HepG2 (cell line): ENCODE results near the gene MYO1E. TPM values are rescaled to one million over a fixed set of nuclear protein-coding genes. Genes with fewer than 3 reads are reported as not detected.

Experiments
- ETV6 ChIP-seq: sonication (generic); formaldehyde crosslinking; conservative IDR thresholded peaks from 2 replicates; pipeline ENCODE4 v1.4.0; 2020; ENCODE audit warnings: missing genetic modification reagents
- NCOA1 ChIP-seq: sonication (generic); formaldehyde crosslinking; IDR thresholded peaks from 2 replicates; pipeline ENCODE4 v1.9.0; 2021; ENCODE audit warnings: missing genetic modification reagents
- PAX8 ChIP-seq: sonication (generic); formaldehyde crosslinking; IDR thresholded peaks from 2 replicates; pipeline ENCODE4 v1.8.0; 2022; ENCODE audit warnings: mild to moderate bottlenecking, missing genetic modification reagents, borderline replicate concordance
- SMARCC2 ChIP-seq: fragments of 450-650 bp; IDR thresholded peaks from 2 replicates; pipeline ENCODE4 v1.6.1; 2017; ENCODE audit warnings: antibody characterized with exemption, mild to moderate bottlenecking
- SMYD3 ChIP-seq: sonication (generic); formaldehyde crosslinking; IDR thresholded peaks from 2 replicates; pipeline ENCODE4 v1.8.1; 2023; ENCODE audit warnings: mild to moderate bottlenecking, missing genetic modification reagents
- SRSF1 ChIP-seq: fragments of 200-400 bp; formaldehyde crosslinking; optimal IDR thresholded peaks from 2 replicates; pipeline ENCODE3; 2017; ENCODE audit warnings: mild to moderate bottlenecking, low read depth, low read length, moderate library complexity
- STAG1 ChIP-seq: sonication (generic); formaldehyde crosslinking; IDR thresholded peaks from 2 replicates; pipeline ENCODE4 v1.4.0; 2020; ENCODE audit warnings: missing genetic modification reagents
- TCF7 ChIP-seq: sonication (generic); IDR thresholded peaks from 2 replicates; pipeline ENCODE4 v1.6.1; 2016; ENCODE audit warnings: antibody characterized with exemption, low read depth
- TGIF2 ChIP-seq: IDR thresholded peaks from 2 replicates; pipeline ENCODE4 v1.6.1; 2016; ENCODE audit warnings: control low read depth, missing compliant biosample characterization
- U2AF1 ChIP-seq: fragments of 200-400 bp; formaldehyde crosslinking; optimal IDR thresholded peaks from 2 replicates; pipeline ENCODE3; 2017; ENCODE audit warnings: mild to moderate bottlenecking, low read depth, low read length
- YEATS2 ChIP-seq: sonication (generic); formaldehyde crosslinking; IDR thresholded peaks from 2 replicates; pipeline ENCODE4 v1.4.0; 2020; ENCODE audit warnings: missing genetic modification reagents, borderline replicate concordance
- ZFP36 ChIP-seq: fragments of 150-350 bp; IDR thresholded peaks from 2 replicates; pipeline ENCODE4 v1.6.1; 2018; ENCODE audit warnings: borderline replicate concordance, low read length, low read depth; ENCODE audit not compliant: partially characterized antibody
- ZNF557 ChIP-seq: sonication (generic); formaldehyde crosslinking; IDR thresholded peaks from 2 replicates; pipeline ENCODE4 v1.4.0; 2020; ENCODE audit warnings: missing genetic modification reagents
- ZNF772 ChIP-seq: sonication (generic); formaldehyde crosslinking; IDR thresholded peaks from 2 replicates; pipeline ENCODE4 v1.5.0; 2020; ENCODE audit warnings: mild to moderate bottlenecking, missing genetic modification reagents
- polyA plus RNA-seq, 8 experiments: library from polyadenylated mRNA; depleted of rRNA in 3 of 8; stranded (reverse) in 7 of 8; unstranded in 1 of 8; fragments of >200 nt; fragmentation: Illumina TruSeq in 4 of 8; extraction: Trizol in 4 of 8; gene quantifications; 2 replicates each; pipeline versions ENCODE4 v1.2.1 to v1.2.3, GENCODE V29; 2011 to 2016; ENCODE audit warnings: low read depth in 4 of 8, missing spikeins in 1 of 8, mixed read lengths in 1 of 8; ENCODE audit not compliant: insufficient read depth in 1 of 8
- total RNA-seq, 5 experiments: library from RNA; depleted of rRNA; stranded (reverse); fragments of >200 nt; fragmentation: Illumina TruSeq; extraction: Trizol; gene quantifications; 2 replicates each; pipeline ENCODE4 v1.2.3, GENCODE V29; 2016; ENCODE audit warnings: low read depth in 1 of 5
- TF ChIP-seq, protein P1 (sequence below): sonication (generic); formaldehyde crosslinking; IDR thresholded peaks from 2 replicates; pipeline ENCODE4 v1.4.0; 2020; ENCODE audit warnings: missing genetic modification reagents, mild to moderate bottlenecking, borderline replicate concordance
- TF ChIP-seq, protein P2 (sequence below): sonication (generic); formaldehyde crosslinking; IDR thresholded peaks from 2 replicates; pipeline ENCODE4 v1.4.0; 2020; ENCODE audit warnings: missing genetic modification reagents
- TF ChIP-seq, protein P3 (sequence below): sonication (generic); formaldehyde crosslinking; conservative IDR thresholded peaks from 2 replicates; pipeline ENCODE4 v1.4.0; 2020; ENCODE audit warnings: missing genetic modification reagents
- TF ChIP-seq, protein P4 (sequence below): sonication (generic); formaldehyde crosslinking; IDR thresholded peaks from 2 replicates; pipeline ENCODE4 v1.4.0; 2020; ENCODE audit warnings: low read depth, mild to moderate bottlenecking, missing genetic modification reagents
- TF ChIP-seq, protein P5 (sequence below): IDR thresholded peaks from 2 replicates; pipeline ENCODE4 v1.6.1; 2016; ENCODE audit warnings: missing biosample characterization, missing genetic modification reagents, low read depth
- TF ChIP-seq, protein P6 (sequence below): fragments of 450-650 bp; IDR thresholded peaks from 2 replicates; pipeline ENCODE4 v1.6.1; 2016

The MYO1E gene
- total and polyA plus RNA-seq, 2 of the 13 experiments (the other 11 are each of a cell fraction or from before 2014, with no cell fraction given): 15.7 to 25.1 TPM

DNA sequence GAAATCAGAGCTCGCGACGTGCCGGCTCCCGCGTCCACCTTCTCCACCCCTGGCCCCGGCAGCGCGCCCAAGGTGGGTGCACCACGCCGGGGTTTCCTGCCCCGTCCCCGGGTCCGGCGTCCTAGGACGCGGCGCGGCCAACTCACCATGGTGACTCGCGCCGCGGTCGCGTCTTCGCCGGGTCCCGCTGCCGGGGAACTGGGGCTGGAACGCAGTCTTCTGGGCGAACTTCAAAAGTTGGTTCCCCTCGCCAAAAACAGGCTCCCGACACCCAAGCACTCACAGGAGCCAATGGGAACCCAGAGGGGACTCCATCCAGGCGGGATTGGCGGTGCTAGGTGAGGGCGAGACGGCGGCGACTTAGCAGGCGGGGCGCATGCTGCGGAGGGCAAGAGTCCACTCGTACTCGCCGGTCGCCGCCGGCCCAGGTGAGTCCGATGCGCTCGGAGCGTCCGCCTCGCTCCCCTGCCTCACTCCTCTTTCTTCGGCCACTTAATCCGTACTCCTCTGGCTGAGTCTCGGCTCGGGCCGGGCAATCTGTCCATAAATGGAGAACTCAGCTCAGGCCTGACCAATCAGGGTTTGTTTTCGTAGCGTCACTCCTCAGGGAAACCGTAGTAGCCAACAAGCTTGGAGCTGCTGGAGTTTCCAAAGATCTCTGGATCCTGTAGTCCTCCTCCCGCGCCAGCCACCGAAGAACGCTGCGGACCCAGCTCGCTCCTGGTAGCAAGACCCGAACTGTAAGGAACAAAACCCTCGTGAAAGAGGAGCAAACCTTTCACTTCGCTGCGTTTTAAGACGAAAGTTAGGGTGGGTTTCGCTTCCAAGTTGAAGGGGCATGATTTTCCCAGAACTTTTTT, at the start of gene MYO1E (continued):
- TF ChIP-seq YEATS2 (CRISPR knock-in tag): peak; percentile 25; the same call in 1 of the 2 replicates
- TF ChIP-seq ZNF557 (CRISPR knock-in tag): no peak
- TF ChIP-seq, protein P1, sequence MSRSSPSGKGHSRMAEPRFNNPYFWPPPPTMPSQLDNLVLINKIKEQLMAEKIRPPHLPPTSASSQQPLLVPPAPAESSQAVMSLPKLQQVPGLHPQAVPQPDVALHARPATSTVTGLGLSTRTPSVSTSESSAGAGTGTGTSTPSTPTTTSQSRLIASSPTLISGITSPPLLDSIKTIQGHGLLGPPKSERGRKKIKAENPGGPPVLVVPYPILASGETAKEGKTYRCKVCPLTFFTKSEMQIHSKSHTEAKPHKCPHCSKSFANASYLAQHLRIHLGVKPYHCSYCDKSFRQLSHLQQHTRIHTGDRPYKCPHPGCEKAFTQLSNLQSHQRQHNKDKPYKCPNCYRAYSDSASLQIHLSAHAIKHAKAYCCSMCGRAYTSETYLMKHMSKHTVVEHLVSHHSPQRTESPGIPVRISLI (CRISPR knock-in tag): no peak
- TF ChIP-seq, protein P2, sequence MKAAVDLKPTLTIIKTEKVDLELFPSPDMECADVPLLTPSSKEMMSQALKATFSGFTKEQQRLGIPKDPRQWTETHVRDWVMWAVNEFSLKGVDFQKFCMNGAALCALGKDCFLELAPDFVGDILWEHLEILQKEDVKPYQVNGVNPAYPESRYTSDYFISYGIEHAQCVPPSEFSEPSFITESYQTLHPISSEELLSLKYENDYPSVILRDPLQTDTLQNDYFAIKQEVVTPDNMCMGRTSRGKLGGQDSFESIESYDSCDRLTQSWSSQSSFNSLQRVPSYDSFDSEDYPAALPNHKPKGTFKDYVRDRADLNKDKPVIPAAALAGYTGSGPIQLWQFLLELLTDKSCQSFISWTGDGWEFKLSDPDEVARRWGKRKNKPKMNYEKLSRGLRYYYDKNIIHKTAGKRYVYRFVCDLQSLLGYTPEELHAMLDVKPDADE: no peak
- no peak for TF ChIP-seq NCOA1 (CRISPR knock-in tag)
- TF ChIP-seq, protein P3, sequence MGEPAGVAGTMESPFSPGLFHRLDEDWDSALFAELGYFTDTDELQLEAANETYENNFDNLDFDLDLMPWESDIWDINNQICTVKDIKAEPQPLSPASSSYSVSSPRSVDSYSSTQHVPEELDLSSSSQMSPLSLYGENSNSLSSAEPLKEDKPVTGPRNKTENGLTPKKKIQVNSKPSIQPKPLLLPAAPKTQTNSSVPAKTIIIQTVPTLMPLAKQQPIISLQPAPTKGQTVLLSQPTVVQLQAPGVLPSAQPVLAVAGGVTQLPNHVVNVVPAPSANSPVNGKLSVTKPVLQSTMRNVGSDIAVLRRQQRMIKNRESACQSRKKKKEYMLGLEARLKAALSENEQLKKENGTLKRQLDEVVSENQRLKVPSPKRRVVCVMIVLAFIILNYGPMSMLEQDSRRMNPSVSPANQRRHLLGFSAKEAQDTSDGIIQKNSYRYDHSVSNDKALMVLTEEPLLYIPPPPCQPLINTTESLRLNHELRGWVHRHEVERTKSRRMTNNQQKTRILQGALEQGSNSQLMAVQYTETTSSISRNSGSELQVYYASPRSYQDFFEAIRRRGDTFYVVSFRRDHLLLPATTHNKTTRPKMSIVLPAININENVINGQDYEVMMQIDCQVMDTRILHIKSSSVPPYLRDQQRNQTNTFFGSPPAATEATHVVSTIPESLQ: no peak
- peak; percentile 36 for TF ChIP-seq SRSF1
- no peak for TF ChIP-seq PAX8 (CRISPR knock-in tag)
- 0 out of 2 replicates have a peak, but pooled peaks have one; percentile 14 for TF ChIP-seq TGIF2 (CRISPR knock-in tag)
- no peak for TF ChIP-seq TCF7
- TF ChIP-seq SMYD3 (CRISPR knock-in tag): no peak
- TF ChIP-seq ETV6 (CRISPR knock-in tag): no peak
- no peak; the same call in none of the 2 replicates for TF ChIP-seq ZNF772 (CRISPR knock-in tag)
- TF ChIP-seq, protein P4, sequence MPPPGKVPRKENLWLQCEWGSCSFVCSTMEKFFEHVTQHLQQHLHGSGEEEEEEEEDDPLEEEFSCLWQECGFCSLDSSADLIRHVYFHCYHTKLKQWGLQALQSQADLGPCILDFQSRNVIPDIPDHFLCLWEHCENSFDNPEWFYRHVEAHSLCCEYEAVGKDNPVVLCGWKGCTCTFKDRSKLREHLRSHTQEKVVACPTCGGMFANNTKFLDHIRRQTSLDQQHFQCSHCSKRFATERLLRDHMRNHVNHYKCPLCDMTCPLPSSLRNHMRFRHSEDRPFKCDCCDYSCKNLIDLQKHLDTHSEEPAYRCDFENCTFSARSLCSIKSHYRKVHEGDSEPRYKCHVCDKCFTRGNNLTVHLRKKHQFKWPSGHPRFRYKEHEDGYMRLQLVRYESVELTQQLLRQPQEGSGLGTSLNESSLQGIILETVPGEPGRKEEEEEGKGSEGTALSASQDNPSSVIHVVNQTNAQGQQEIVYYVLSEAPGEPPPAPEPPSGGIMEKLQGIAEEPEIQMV: peak; percentile 86; the same call in 1 of the 2 replicates
- TF ChIP-seq, protein P5, sequence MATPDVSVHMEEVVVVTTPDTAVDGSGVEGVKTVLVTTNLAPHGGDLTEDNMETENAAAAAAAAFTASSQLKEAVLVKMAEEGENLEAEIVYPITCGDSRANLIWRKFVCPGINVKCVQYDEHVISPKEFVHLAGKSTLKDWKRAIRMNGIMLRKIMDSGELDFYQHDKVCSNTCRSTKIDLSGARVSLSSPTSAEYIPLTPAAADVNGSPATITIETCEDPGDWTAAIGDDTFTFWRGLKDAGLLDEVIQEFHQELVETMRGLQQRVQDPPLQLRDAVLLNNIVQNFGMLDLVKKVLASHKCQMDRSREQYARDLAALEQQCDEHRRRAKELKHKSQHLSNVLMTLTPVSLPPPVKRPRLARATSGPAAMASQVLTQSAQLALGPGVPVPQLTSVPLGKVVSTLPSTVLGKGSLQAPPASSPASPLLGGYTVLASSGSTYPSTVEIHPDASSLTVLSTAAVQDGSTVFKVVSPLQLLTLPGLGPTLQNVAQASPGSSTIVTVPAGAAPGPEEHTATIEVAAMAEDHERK (CRISPR knock-in tag): no peak
- TF ChIP-seq, protein P6, sequence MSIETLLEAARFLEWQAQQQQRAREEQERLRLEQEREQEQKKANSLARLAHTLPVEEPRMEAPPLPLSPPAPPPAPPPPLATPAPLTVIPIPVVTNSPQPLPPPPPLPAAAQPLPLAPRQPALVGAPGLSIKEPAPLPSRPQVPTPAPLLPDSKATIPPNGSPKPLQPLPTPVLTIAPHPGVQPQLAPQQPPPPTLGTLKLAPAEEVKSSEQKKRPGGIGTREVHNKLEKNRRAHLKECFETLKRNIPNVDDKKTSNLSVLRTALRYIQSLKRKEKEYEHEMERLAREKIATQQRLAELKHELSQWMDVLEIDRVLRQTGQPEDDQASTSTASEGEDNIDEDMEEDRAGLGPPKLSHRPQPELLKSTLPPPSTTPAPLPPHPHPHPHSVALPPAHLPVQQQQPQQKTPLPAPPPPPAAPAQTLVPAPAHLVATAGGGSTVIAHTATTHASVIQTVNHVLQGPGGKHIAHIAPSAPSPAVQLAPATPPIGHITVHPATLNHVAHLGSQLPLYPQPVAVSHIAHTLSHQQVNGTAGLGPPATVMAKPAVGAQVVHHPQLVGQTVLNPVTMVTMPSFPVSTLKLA: no peak
- TF ChIP-seq ZFP36: no peak
- no peak for TF ChIP-seq SMARCC2
- no peak for TF ChIP-seq U2AF1
- TF ChIP-seq STAG1: peak; percentile 20; the same call in 1 of the 2 replicates
